Measurements from ENCODE around the gene TNFRSF21.
"Not testable (repeated sequence)": the region's sequence is repeated elsewhere in the genome, so short reads cannot be mapped to it uniquely, and the experiment has no call there.

GRCh38 chr6:47315181-47315580 lies 5.5 kb upstream of the TNFRSF21 start:
- TF ChIP-seq, protein P1, sequence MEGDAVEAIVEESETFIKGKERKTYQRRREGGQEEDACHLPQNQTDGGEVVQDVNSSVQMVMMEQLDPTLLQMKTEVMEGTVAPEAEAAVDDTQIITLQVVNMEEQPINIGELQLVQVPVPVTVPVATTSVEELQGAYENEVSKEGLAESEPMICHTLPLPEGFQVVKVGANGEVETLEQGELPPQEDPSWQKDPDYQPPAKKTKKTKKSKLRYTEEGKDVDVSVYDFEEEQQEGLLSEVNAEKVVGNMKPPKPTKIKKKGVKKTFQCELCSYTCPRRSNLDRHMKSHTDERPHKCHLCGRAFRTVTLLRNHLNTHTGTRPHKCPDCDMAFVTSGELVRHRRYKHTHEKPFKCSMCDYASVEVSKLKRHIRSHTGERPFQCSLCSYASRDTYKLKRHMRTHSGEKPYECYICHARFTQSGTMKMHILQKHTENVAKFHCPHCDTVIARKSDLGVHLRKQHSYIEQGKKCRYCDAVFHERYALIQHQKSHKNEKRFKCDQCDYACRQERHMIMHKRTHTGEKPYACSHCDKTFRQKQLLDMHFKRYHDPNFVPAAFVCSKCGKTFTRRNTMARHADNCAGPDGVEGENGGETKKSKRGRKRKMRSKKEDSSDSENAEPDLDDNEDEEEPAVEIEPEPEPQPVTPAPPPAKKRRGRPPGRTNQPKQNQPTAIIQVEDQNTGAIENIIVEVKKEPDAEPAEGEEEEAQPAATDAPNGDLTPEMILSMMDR (IDR thresholded peaks at IDR 0.05 in 2 of 3, conservative IDR thresholded peaks at IDR 0.05 in 1 of 3; ENCODE audit: insufficient read depth in 2 of 3, low read depth in 1 of 3, low read length in 3 of 3) = not testable (repeated sequence)
- TF ChIP-seq ATF7 (IDR thresholded peaks at IDR 0.05); EGR1 (conservative IDR thresholded peaks at IDR 0.05); PREB (CRISPR knock-in tag; IDR thresholded peaks at IDR 0.05); MCM7 (IDR thresholded peaks at IDR 0.05); POLR2AphosphoS5 (IDR thresholded peaks at IDR 0.05; ENCODE audit: control insufficient read depth, insufficient read depth, low read depth, low read length); BRCA1 (IDR thresholded peaks at IDR 0.05); BRCA1 (CRISPR knock-in tag; IDR thresholded peaks at IDR 0.05); SP1 (CRISPR knock-in tag; IDR thresholded peaks at IDR 0.05): not testable (repeated sequence)
- TF ChIP-seq, protein P2, sequence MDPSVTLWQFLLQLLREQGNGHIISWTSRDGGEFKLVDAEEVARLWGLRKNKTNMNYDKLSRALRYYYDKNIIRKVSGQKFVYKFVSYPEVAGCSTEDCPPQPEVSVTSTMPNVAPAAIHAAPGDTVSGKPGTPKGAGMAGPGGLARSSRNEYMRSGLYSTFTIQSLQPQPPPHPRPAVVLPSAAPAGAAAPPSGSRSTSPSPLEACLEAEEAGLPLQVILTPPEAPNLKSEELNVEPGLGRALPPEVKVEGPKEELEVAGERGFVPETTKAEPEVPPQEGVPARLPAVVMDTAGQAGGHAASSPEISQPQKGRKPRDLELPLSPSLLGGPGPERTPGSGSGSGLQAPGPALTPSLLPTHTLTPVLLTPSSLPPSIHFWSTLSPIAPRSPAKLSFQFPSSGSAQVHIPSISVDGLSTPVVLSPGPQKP (CRISPR knock-in tag; IDR thresholded peaks at IDR 0.05) = not testable (repeated sequence)
- TF ChIP-seq, protein P3, sequence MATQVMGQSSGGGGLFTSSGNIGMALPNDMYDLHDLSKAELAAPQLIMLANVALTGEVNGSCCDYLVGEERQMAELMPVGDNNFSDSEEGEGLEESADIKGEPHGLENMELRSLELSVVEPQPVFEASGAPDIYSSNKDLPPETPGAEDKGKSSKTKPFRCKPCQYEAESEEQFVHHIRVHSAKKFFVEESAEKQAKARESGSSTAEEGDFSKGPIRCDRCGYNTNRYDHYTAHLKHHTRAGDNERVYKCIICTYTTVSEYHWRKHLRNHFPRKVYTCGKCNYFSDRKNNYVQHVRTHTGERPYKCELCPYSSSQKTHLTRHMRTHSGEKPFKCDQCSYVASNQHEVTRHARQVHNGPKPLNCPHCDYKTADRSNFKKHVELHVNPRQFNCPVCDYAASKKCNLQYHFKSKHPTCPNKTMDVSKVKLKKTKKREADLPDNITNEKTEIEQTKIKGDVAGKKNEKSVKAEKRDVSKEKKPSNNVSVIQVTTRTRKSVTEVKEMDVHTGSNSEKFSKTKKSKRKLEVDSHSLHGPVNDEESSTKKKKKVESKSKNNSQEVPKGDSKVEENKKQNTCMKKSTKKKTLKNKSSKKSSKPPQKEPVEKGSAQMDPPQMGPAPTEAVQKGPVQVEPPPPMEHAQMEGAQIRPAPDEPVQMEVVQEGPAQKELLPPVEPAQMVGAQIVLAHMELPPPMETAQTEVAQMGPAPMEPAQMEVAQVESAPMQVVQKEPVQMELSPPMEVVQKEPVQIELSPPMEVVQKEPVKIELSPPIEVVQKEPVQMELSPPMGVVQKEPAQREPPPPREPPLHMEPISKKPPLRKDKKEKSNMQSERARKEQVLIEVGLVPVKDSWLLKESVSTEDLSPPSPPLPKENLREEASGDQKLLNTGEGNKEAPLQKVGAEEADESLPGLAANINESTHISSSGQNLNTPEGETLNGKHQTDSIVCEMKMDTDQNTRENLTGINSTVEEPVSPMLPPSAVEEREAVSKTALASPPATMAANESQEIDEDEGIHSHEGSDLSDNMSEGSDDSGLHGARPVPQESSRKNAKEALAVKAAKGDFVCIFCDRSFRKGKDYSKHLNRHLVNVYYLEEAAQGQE (IDR thresholded peaks at IDR 0.05; ENCODE audit: borderline replicate concordance) = not testable (repeated sequence)
- TF ChIP-seq, protein P3 (CRISPR knock-in tag; IDR thresholded peaks at IDR 0.05; ENCODE audit: low read depth) = not testable (repeated sequence)
